WI38 (cell line): ENCODE results near the gene TBC1D32.

Experiments used
- H3K4me3 ChIP-seq: 2 replicates; pipeline ENCODE4 v1.5.1; 2011; ENCODE audit warnings: low read depth, mild to moderate bottlenecking, control low read depth, low read length
- CTCF ChIP-seq: IDR thresholded peaks from 2 replicates; pipeline ENCODE4 v1.5.1; 2012; ENCODE audit warnings: low read depth, mild to moderate bottlenecking, control low read depth, low read length

Gene TBC1D32

GRCh38 chr6:121112356-121112755, 221.9 kb downstream of the TBC1D32 start:
- no peak for TF ChIP-seq CTCF
- no peak overlapping the region for H3K4me3 ChIP-seq

- no peak overlapping the region for H3K4me3 ChIP-seq
- no peak for TF ChIP-seq CTCF
Measured at GRCh38 chr6:121110733-121111132, 223.5 kb downstream of the TBC1D32 start.

- no peak overlapping the region for H3K4me3 ChIP-seq
- no peak for TF ChIP-seq CTCF
Measured at GRCh38 chr6:121106962-121107361, 227.3 kb downstream of the TBC1D32 start.

GRCh38 chr6:121105461-121105860, 228.8 kb downstream of the TBC1D32 start:
- no peak overlapping the region for H3K4me3 ChIP-seq
- TF ChIP-seq CTCF: no peak

GRCh38 chr6:121093928-121094327, 240.4 kb downstream of the TBC1D32 start:
- no peak overlapping the region for H3K4me3 ChIP-seq
- TF ChIP-seq CTCF: no peak

- TF ChIP-seq CTCF: no peak
- no peak overlapping the region for H3K4me3 ChIP-seq
Measured at GRCh38 chr6:121090492-121090891, 243.8 kb downstream of the TBC1D32 start.

GRCh38 chr6:121086876-121087275, 247.4 kb downstream of the TBC1D32 start:
- no peak overlapping the region for H3K4me3 ChIP-seq
- no peak for TF ChIP-seq CTCF
